Kidney glomerular epithelial cell (primary cell): ENCODE data around the gene BAK1.
"Not testable (repeated sequence)": the region's sequence is repeated elsewhere in the genome, so short reads cannot be mapped to it uniquely, and the experiment has no call there.

Experiments
- DNase-seq: peaks from one replicate; lab custom pipeline; 2025; lab: John Stamatoyannopoulos, UW

BAK1 gene

GRCh38 chr6:33607784-33608161 is 27.7 kb upstream of the BAK1 start:
- DNase-seq, result no peak

- no peak for DNase-seq
These were observed 27.2 kb upstream of the BAK1 start for GRCh38 chr6:33607126-33607783.

GRCh38 chr6:33606642-33607041 is 26.6 kb upstream of the BAK1 start:
- DNase-seq, result no peak

GRCh38 chr6:33604941-33605854 is 25.1 kb upstream of the BAK1 start:
- no peak for DNase-seq

GRCh38 chr6:33602180-33602579 is 22.1 kb upstream of the BAK1 start:
- no peak for DNase-seq

- DNase-seq, result no peak
These were observed 20.7 kb upstream of the BAK1 start for GRCh38 chr6:33600761-33601160.

- peak; percentile 91 for DNase-seq
These were observed 19.4 kb upstream of the BAK1 start for GRCh38 chr6:33599413-33599938.

- no peak for DNase-seq
These were observed 17.7 kb upstream of the BAK1 start for GRCh38 chr6:33597551-33598322.

- DNase-seq, result not testable (repeated sequence)
These were observed 16.8 kb upstream of the BAK1 start for GRCh38 chr6:33596894-33597293.

- peak; percentile 18 for DNase-seq
These were observed 15.1 kb upstream of the BAK1 start for GRCh38 chr6:33595001-33595846.

GRCh38 chr6:33593414-33593727 is 13.3 kb upstream of the BAK1 start:
- DNase-seq, result no peak

- DNase-seq, result peak; percentile 38
These were observed 12.7 kb upstream of the BAK1 start for GRCh38 chr6:33592595-33593413.

GRCh38 chr6:33592280-33592594 is 12.2 kb upstream of the BAK1 start:
- DNase-seq, result no peak

GRCh38 chr6:33591424-33592032 is 11.5 kb upstream of the BAK1 start:
- no peak for DNase-seq

- peak; percentile 47 for DNase-seq
These were observed 10.6 kb upstream of the BAK1 start for GRCh38 chr6:33590531-33591198.

- DNase-seq, result peak; percentile 93
These were observed 9.9 kb upstream of the BAK1 start for GRCh38 chr6:33589731-33590530.

GRCh38 chr6:33589392-33589730 is 9.3 kb upstream of the BAK1 start:
- DNase-seq, result no peak

GRCh38 chr6:33588894-33589293 is 8.8 kb upstream of the BAK1 start:
- DNase-seq, result no peak

- no peak for DNase-seq
These were observed 7.5 kb upstream of the BAK1 start for GRCh38 chr6:33587529-33587928.
